Ureter (tissue), 1 donor: ENCODE measurements around the gene FAM131C. TPM values are rescaled to one million over a fixed set of nuclear protein-coding genes. Genes with fewer than 3 reads are reported as not detected.
"Not testable (repeated sequence)": the region's sequence is repeated elsewhere in the genome, so short reads cannot be mapped to it uniquely, and the experiment has no call there.

Experiments
- DNase-seq: peaks from one replicate; pipeline ENCODE4 v3.0.0-alpha.2; 2020; ENCODE audit warnings: low spot score
- total RNA-seq: library from RNA; stranded (reverse); gene quantifications from one replicate; pipeline ENCODE4 v1.2.4, GENCODE V29; 2023
- donor health status: DM: yes; HTN: yes; CAD: no.

FAM131C gene
- total RNA-seq, 1 donor from 2014 or later: 0.60 TPM

DNA sequence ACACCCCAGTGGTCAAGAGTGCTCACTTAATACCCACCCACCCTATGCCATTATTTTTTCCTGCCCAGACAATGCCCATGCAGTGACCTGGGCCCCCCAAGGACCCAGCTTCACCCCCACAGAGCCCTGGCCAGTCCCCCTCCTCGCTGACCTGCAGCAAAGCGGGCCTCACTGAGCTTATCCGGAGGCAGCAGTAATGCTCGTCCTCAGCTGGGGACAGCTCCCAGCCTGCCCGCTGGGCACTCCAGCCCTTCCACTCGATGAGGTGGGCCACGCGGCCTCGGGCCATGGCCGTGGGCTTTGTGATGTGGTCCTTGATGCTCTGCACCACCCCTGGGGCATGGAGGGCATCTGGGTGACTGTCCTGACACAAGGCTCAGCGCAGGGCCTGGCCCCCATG is 37.0 kb downstream of the FAM131C start:
- not testable (repeated sequence) for DNase-seq

DNA sequence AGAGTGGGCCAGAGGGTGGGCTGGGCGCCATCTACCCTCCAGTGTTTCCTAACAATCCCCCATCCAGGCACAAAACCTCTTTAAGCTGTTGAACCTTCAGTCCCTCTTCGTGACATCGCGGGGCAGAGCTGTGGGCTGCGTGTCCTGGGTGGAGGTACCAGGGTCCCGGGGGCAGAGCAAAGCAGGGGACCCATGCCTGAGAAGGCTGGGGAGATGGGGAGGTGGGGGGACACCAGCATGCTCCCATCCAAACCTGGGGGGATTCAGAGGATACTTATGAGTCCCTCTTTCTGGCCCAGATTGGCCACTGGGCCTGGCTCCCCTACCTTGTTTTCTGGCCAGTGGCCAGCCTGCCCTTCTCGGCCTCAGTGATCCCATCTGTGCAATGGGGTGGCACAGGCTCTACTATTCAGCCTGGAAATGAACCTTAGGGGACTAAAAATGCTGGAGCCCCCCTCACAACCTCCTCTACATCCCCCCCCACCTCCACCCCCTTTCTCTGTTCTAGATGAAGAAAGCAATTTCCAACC is 40.3 kb downstream of the FAM131C start:
- DNase-seq: not testable (repeated sequence)

DNA sequence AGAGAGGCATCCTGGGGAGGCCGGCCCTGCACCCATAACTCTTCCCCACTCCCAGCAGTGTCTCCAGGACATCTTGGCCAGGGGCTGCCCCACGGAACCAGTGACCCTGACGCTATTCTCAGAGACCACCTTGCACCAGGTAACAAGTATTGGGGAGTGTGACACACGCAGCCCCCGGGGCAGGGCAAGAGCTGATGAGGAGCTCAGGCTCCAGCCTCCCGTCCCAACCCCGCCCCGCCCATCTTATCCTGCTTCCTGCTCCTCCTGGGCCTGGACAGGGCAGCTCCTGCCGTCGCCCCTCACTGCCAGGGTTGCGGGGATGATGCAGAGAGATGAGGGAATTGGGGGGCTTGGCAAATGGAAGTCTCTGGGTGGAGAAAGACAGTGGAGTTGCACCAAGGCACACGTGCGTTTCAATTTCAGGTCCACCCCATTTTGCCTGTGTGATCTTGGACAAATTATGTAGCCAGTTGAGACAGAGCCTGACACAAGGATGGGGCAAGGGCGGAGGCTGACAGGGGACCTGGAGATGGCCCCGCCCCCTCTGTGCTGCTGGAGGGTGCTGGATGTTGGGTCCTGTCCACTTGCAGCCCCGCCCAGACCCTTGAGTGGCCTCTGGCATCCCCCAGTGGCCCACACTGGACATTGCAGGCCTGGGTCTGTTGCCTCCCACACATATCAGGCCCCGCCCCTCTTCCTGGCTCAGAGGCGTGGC is 40.9 kb downstream of the FAM131C start:
- DNase-seq: peak; percentile 86

DNA sequence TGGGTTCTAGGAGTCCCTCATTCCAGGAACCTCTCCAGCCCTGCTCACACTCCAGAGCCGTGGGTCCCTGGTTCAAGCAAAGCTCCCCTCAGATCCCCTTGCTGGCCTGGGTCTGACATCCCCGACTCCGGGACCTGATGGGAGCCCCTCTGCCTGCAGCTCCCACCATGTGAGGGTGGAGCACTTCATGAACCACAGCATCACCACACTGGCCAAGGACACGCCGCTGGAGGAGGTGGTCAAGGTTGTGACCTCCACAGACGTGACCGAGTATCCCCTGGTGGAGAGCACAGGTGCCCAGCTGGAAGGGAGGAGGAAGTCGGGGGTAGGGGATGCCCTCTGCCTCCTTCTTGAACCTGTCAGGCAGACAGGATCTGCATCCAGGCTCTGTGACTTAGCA is 41.9 kb downstream of the FAM131C start:
- no peak for DNase-seq

DNA sequence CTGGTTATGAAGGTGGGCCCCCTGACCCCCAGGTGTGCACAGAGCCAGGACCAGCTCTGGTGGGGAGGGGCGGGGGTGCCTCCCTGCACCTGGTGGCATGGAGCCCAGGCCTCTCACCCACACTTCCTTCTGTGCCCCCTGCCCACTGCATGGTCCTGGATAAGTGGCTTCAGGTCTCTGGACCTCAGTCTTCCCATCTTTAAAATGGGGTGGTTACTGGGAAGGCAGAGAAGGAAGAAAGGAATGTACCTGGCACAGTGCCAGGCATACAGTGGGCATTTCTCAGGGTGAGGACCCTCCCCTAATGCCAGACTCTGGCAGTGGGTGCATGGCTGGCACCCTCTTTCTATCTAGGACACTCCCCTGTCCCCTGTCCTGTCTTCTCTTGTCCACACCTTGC is 44.2 kb downstream of the FAM131C start:
- DNase-seq: no peak

DNA sequence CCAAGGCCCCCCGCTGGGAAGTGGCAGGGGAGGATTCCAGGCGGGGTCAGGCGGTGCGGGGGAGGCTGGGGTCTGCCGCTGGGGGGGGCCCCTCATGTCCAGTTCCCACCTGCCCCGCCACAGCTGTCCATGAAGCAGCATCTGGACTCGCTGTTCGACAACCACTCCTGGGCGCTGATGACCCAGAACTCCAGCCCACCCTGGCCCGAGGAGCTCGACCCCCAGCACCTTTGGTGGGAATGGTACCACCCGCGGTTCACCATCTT is 44.5 kb downstream of the FAM131C start:
- DNase-seq: not testable (repeated sequence)

DNA sequence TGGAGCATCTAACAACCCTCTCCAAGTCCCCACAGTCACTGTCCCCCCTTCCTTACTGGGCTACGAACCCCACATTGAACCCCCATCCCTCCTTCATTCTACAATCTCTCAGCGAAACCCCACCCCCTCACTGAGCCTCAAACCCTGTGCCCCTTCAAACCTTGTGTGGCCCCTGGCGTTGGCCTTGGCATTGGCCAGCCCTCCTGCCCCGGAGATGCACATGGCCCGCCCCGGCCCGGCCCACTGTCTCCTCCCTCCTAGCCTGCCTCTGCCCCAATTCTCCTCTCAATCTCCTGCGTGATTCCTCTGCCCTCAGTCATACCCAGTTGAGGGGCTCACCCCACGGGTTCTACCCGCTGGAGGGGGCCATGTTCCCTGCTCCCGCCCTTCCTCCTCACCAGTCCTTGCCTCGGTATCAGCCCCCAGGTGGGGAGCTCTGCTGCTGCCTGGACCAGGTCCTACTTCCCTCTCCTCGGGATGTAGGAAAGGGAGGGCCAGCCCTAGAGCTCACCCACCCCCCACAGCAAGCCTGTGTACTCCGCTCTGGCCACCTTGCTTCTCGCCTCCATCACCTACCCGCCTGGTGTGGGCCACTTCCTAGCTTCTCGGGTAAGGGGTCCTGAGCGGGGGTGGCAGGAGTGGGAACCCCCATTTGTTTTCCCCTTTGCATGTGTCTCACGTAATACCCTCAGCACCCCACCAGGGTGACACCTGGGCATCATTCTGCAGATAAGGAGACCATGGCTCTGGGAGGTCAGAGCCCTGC is 45.0 kb downstream of the FAM131C start:
- DNase-seq: no peak

DNA sequence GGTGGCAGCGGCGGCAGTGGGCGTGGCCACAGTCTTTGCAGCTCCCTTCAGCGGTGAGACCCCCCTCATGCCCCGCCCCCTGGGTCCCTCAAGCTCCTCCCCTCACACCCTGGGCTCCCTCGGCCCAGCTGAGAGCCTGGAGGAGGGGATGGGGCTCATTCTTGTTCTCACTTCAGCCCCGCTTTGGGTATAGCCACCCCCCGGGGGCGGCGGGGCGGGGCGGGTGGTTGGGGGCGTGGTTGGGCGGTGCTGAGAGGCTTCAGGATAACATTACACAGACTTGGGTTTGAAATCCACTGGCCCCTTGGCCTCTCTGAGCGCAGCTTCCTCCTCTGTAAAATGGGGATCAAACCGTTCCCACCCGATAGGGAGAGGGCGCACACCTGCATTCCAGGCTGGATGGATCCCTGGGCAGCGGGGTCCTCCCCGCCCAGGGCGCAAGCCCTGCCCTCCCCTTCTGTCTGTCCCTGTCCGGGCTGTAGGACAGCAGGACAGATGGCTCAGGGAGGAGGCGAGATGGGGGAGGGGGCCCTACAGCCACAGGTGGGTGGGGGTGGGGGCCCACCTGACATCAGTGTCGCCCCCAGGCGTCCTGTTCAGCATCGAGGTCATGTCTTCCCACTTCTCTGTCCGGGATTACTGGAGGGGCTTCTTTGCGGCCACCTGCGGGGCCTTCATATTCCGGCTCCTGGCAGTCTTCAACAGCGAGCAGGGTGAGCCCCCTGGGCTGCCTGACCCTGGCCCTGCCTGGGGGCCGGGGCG is 46.5 kb downstream of the FAM131C start:
- DNase-seq: no peak

DNA sequence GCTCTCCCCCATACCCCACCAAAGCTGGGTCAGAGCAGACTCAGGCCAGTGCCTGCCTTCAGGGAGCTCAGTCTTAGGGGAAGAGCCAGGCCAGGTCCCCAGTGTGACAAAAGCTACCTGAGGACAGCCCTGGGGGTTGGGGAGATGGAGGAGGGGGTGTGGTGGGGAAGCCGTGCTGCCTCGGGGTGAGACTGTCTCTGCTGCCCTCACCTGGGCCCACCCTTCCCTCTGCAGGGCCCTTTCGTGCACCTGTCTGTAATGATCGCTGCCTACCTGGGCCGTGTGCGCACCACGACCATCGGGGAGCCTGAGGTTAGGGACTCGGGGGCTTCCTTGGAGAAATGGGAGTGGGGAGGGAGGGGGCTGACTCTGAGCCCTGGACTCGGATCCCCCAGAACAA is 47.1 kb downstream of the FAM131C start:
- not testable (repeated sequence) for DNase-seq

DNA sequence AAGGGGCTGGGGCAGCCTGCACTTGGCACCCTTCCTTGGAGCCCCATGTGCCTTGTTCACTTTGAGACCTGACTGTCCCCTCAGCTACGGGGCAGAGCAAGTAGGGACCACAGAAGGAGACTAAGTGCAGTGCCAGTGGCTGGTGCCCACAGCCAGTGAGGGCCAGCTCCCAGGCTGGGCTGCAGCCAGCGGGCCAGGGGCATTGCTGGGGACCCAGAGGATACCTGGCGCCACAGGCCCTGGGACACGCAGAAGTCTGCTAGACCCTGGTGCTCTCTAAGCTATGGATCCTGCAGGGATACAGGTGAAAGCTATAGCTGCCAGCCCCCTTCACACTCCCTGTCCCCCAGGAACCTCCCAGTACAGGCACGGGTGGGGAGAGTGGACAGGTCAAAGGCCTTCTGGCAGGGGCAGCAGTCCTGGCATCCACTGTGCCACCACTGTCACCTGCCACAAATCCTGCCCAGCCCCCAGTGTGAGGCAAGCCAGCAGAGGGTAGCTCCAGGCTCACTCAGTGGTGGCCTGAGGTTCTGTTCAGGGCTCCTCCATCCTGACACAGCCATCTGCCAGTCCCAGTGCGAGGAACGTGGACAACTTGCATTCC is 50.3 kb downstream of the FAM131C start:
- DNase-seq: no peak

DNA sequence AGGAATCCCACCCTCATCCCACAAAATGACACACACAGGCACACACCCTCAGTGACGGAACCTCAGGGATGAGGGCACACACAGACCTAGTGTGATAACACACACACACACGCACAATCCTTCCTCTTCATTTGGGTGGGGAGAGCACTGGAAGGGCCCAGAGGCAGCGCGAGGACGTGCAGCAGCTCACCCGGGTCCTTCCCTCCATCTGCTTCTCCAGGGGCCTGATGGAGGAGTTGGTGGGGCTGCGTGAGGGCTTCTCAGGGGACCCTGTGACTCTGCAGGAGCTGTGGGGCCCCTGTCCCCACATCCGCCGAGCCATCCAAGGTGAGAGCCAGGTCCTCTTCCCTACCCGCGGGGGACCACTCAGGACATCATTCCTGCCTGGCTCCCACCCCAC is 51.1 kb downstream of the FAM131C start:
- DNase-seq: no peak

DNA sequence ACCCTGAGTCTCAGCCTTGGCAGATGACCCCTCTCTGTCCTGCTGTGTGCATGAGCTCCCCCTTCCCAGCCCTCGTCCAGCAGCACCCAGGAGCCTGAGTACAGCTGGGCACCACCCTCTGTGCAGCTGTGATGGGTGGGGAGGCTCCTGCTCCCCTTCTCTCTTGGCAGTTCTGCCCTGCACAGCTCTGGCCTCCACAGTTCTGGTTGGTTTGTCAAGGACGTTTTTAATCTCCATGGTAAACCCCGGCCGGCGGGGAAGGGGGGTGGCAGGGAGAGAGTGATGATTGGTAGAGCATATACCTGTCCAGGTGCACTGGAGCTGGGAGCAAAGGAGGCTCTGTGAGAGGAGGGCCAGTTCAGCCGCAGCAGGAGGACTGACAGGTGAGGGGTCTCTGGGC is 51.8 kb downstream of the FAM131C start, which contains the start of gene CLCNKA:
TSS of gene CLCNKA (plus strand) at position 356 of the 400 bp plus-strand sequence. CDS start 584 bp downstream, outside the sequence.
- DNase-seq: no peak

DNA sequence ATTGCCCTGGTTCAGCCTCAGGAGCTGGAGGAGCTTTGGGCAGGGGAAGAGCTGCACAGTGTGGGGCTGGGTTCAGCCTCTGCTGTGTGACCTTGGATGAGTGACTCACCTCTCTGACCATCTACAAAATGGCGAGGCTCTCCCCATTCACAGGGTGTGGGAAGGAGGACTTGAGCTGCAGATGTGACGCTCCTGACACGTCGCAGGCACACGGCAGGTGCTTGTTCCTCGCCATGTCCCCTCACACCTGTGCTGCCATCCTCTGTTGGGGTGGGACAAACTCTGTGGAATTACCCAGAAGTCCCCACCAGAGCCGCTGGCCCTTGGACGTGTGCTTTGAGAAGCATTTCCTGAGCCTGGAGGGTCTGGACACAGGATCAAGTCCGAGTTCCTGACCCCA is 52.6 kb downstream of the FAM131C start:
- DNase-seq: not testable (repeated sequence)

DNA sequence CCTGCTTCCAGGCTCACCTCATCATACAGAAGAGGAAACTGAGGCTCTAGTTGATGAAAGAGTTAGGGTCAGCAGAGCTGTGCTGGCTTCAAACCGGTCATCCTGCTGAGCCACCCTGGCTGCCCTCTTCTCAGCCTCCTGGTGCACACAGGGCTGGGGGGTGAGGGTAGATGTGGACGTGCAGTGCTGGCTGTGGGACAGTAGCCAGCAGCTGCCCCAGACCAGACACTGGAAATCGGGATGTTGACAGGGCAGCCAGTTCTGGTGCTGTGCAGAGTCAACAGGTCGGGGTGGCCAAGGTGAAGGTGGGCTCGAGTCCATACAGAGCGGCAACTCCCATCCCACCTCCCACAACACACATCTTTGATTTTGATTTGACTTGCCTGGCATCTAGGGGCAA is 53.1 kb downstream of the FAM131C start:
- no peak for DNase-seq

DNA sequence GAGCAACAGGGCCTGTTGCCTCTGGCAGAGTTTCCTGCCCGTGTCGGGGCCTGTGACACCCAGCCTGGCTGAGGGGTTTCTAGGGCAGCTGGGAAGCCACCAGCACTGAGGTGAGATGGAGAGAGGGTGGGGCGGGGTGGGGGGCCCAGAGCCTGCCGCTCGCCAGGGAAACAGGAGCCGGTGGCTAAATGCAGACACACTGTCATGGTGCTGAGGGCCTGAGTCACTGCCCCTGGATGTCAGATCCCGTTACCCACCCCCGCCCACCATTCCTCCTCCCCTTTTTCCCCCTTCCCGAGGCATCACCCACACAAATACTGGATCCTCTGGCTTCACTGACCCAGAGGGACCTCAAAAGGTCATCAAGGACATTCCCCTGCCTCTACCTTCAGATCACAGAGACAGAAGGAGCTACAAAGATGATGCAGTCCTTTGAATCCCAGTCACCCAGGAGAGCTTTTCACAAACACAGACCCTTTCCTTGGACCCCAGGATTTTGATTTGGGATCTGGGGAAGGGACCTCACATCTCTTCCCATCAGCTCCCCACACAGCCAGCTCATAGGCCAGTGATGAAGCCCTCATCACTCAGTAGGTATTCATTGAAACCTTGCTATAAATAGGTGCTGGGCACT is 53.7 kb downstream of the FAM131C start:
- DNase-seq: no peak

DNA sequence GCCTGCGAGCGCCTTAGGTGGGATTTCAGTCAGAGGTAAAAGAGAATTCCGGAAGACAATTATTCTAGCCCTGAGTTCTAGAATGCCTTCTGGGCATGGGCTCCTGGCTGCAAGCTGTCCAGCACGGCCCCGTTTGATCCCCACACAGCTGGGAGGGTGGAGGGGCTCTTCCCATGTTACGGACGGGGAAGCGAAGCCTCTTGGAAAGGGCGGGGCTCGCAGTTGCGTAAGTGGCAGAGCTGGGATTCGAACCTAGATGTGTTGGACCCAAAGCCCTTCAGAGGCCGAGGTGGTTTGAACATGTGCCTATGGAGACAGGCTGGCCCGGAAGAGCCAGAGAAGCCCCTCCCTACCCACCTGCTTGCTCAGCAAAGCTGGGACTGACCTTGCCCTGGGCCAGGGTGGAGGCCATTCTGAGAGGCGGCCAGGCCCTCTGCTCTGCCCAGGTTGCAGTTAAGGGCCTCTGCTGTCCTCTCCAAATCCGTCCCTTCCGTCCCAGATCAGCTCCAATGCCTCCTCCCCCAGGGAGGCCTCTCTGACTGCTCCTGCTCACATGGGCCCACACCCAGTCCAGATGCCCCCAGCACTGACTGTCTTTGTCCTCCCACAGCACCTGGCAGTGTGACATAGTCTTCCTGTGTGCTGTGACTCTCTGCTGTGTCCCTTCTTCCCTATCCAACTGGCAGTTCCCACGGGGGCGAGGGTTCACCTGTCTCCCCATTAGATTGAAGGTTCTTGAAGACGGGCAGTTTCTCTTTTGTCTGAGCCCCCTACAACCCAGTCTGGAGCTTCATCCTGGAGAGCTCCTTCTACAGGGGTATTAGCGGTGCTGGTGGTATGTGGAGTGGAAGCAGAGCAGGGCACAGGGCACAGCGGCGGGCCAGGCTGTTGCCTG is 54.5 kb downstream of the FAM131C start:
- DNase-seq: no peak

DNA sequence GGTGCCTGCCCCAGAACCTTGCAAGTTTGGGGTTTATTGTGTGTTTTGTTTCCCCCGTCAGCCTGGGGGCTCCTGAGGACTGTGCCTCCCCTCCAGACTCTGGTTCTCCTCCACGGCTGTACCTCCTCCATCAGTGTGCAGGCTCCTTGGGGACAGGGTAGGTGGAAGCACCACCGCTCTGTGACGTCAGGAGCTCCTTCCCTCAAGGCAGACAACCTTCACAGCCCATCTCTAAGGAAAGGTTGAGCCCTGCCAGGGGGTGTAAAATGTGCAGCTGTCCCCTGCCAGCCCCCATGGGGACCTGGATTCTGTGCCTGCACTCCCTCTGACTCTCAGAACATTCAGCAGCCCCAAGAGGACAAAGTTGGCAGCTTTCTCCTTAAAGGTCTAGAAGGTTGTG is 55.1 kb downstream of the FAM131C start:
- no peak for DNase-seq

DNA sequence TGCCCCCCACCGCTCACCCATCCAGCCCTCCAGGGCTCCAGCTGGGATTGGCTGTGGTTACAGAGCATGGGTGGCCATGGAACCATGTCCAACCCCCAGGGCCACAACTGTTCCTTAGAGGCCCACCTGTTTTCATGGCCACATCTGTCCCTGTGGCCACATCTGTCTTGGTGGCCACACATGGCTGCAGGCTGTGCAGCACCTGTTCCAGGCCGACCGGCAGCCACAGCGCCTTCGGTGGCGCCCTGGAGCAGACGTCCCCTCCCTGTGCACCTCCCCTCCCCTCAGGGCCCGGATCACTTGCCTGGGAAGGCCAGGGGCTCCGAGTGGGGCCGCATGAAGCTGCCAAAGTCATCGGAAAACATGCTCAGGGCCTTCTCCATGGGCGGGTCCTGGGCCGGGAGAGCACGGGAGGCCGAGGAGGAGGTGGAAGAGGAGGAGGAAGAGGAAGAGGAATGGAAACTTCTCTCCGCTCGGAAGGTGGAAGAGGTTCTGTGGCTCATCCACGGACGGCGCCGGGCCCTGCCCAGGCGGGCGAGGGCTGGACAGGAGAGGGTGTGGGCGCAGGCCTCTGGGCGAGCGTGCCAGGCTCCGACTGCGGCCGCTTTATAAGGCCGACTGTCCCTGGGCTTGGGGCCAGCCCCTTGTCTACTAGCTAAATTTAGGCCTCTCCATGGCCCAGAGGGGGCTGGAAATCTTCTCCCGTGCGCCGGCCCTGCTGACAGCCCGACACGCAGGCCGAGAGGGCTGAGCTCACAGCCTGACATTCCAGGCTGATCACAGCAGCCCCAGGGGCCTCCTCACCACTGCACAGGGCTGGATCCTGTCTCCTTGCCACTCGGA is 55.8 kb downstream of the FAM131C start, which contains the start of gene HSPB7:
TSS of gene HSPB7 (minus strand) at position 583 of the 843 bp plus-strand sequence. CDS start at position 503, 80 bp downstream.
- DNase-seq: peak; percentile 87

DNA sequence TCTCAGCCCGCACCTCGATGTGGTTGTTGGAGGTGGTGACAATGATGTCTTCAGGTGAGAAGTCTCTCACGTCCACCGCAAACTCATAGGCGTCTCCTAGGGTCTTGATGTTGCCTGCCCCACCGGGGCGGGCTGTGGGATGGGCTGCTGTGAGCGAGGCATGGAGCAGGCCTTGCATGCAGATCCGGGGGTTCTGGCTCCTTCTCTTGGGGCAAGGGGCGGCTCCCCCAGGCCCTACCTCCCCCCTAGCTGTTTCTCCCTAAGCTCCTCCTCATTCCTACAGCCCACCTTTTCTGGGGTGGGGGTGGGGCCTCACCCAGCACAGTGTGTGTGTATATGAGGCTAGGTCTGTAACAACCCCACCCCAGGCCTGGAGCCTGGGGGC is 56.4 kb downstream of the FAM131C start:
- DNase-seq: no peak
